ENCODE results near the gene PGC. TPM values are rescaled to one million over a fixed set of nuclear protein-coding genes. Genes with fewer than 3 reads are reported as not detected.
A peak's percentile ranks its signal among the peaks of the same experiment; 100 is the strongest.

Gene PGC
- total and polyA plus RNA-seq, 9 of the 15 experiments (the other 6 are each of a cell fraction or from before 2014, with no cell fraction given) = 0.17 to 0.40 TPM; not detected in 7

GRCh38 chr6:41775293-41775882 is 28.2 kb upstream of the PGC start:
- H2AFZ ChIP-seq (ENCODE audit: low read depth, low read length) = no peak overlapping the region
- H3K9me1 ChIP-seq (ENCODE audit: control insufficient read depth, insufficient read depth, low read length) = no peaks in the 10 kb centered on the region
- H3K9me3 ChIP-seq (replicated peaks; ENCODE audit: control insufficient read depth, insufficient read depth, low read depth, low read length) = no peaks in the 10 kb centered on the region
- peaks cover 6% of the 10 kb centered on the region; the same call in 1 of the 3 replicates for H3K79me2 ChIP-seq (ENCODE audit: control insufficient read depth, insufficient read depth, low read length)
- FAIRE-seq (no peak), ATAC-seq (no peak), DNase-seq (ENCODE audit: extremely low read depth in 1 of 4, low spot score in 3 of 4) (no peak)
- in situ Hi-C loops (cut with MboI) (no loop called here), intact Hi-C loops (cut with micrococcal nuclease) (loop anchor here (5.0 kb wide), 2 partner anchors 173 to 408 kb away; no protein-coding TSS in a partner anchor)
- H3K27me3 ChIP-seq (ENCODE audit: control insufficient read depth in 2 of 2, insufficient read depth in 2 of 2, low read length in 2 of 2) = no peaks in the 10 kb centered on the region
- peaks cover 0 to 20% of the 10 kb centered on the region in 2 experiments; a peak in 3 of 5 replicates for H3K4me1 ChIP-seq (replicated peaks in 1 of 2; ENCODE audit: control insufficient read depth in 2 of 2, insufficient read depth in 2 of 2, low read length in 2 of 2)
- H4K20me1 ChIP-seq (replicated peaks; ENCODE audit: control insufficient read depth, insufficient read depth, low read length) = no peaks in the 10 kb centered on the region; the same call in 1 of the 2 replicates
- no peak overlapping the region for H3K4me3 ChIP-seq
- BruUV-seq (replicated peaks) = no TSS peak
- 73% methylated on average over 13 of the region's 13 CpGs for WGBS (ENCODE audit: insufficient coverage, low coverage, missing lambda C conversion rate)
- 0 out of 3 replicates have a peak, but pooled peaks of 1 of the 2 experiments have one; percentile 9 for TF ChIP-seq CBX3 (IDR thresholded peaks at IDR 0.05; ENCODE audit: borderline replicate concordance in 1 of 2, low read length in 2 of 2)
- TF ChIP-seq FOXK1 (CRISPR knock-in tag; IDR thresholded peaks at IDR 0.05; ENCODE audit: borderline replicate concordance) = 0 out of 2 replicates have a peak, but pooled peaks have one; percentile 13
- no peak for TF ChIP-seq HDAC8 (tag; IDR thresholded peaks at IDR 0.05)
- ChIA-PET POLR2A (interaction anchor here (0.6 to 1.0 kb wide), 2 partner anchors 24 to 380 kb away, joined by 3 to 4 read pairs; a partner anchor contains a TSS), CTCF (ENCODE audit: low intra/inter-chr PET ratio) (interaction anchor here (0.7 to 4.3 kb wide), 4 partner anchors 40 to 377 kb away, joined by 3 to 30 read pairs (median 15); partner anchors contain the start of gene TFEB)
- H3K9ac ChIP-seq (ENCODE audit: insufficient read depth in 1 of 2, low read depth in 2 of 2, low read length in 2 of 2) = no peak overlapping the region
- H3K4me2 ChIP-seq (ENCODE audit: insufficient read depth, low read length) = no peak overlapping the region
- no peak overlapping the region for H3K27ac ChIP-seq (ENCODE audit: extremely low read depth, low read depth, low read length)
- peaks cover 22% of the 10 kb centered on the region; the same call in 2 of the 3 replicates for H3K36me3 ChIP-seq (ENCODE audit: control insufficient read depth, insufficient read depth, low read length)
